Astrocyte of the cerebellum (primary cell): ENCODE data around the gene AP1AR.

Experiments used
- DNase-seq: peaks from one replicate; pipeline ENCODE4 v3.0.0-alpha.2; 2011; ENCODE audit warnings: low read depth
- H3K4me3 ChIP-seq: 2 replicates; pipeline ENCODE4 v1.5.1; 2011; ENCODE audit warnings: mild to moderate bottlenecking, low read depth, low read length, moderate library complexity
- CTCF ChIP-seq: IDR thresholded peaks from 2 replicates; pipeline ENCODE4 v1.5.1; 2012; ENCODE audit warnings: low read length, low read depth, moderate library complexity, mild to moderate bottlenecking; ENCODE audit errors: missing control alignments
- in situ Hi-C: cut with HindIII; loops from 2 replicates; pipeline ENCODE4 v1.10.0; 2017; ENCODE audit warnings: low sequenced_read_pairs

AP1AR gene

GRCh38 chr4:112189754-112190153 is 41.8 kb upstream of the AP1AR start:
- no peak for DNase-seq
- in situ Hi-C loops: loop anchor here (5.0 kb wide), 1 partner anchor 87 kb away; no protein-coding TSS in a partner anchor
- peak; percentile 24 for TF ChIP-seq CTCF
- H3K4me3 ChIP-seq: no peak overlapping the region

GRCh38 chr4:112190684-112191083 is 40.9 kb upstream of the AP1AR start:
- TF ChIP-seq CTCF: no peak
- H3K4me3 ChIP-seq: no peak overlapping the region
- DNase-seq: no peak
- in situ Hi-C loops: no loop called here

GRCh38 chr4:112196461-112196860 is 35.1 kb upstream of the AP1AR start:
- in situ Hi-C loops: no loop called here
- DNase-seq: no peak
- no peak for TF ChIP-seq CTCF
- no peak overlapping the region for H3K4me3 ChIP-seq

GRCh38 chr4:112199041-112199440 is 32.5 kb upstream of the AP1AR start:
- in situ Hi-C loops: no loop called here
- no peak for DNase-seq
- TF ChIP-seq CTCF: no peak
- no peak overlapping the region for H3K4me3 ChIP-seq

- TF ChIP-seq CTCF: no peak
- in situ Hi-C loops: no loop called here
- DNase-seq: no peak
- H3K4me3 ChIP-seq: no peak overlapping the region
Measured at GRCh38 chr4:112201915-112202505, 29.6 kb upstream of the AP1AR start.

- no peak for TF ChIP-seq CTCF
- in situ Hi-C loops: no loop called here
- no peak overlapping the region for H3K4me3 ChIP-seq
- DNase-seq: no peak
Measured at GRCh38 chr4:112203593-112203992, 28.0 kb upstream of the AP1AR start.
